H1 (cell line): ENCODE results near the gene ATP10D. TPM values are rescaled to one million over a fixed set of nuclear protein-coding genes. Genes with fewer than 3 reads are reported as not detected.
"Not testable (repeated sequence)": the region's sequence is repeated elsewhere in the genome, so short reads cannot be mapped to it uniquely, and the experiment has no call there.

ENCODE experiments used
- CTCF ChIA-PET: fragments of 300-600 bp; sonication (Branson Sonifier 250); formaldehyde crosslinking; loops from one replicate; lab custom pipeline; 2021; ENCODE audit not compliant: partially characterized antibody; lab: Charles Lee
- POLR2A ChIA-PET: fragments of 300-600 bp; sonication (Branson Sonifier 250); formaldehyde crosslinking; loops from one replicate; lab custom pipeline; 2021; ENCODE audit warnings: inconsistent platforms; ENCODE audit not compliant: partially characterized antibody; lab: Charles Lee
- DNase-seq, 2 experiments: peaks; one replicate each; pipeline versions ENCODE4 v3.0.0 to v3.0.0-alpha.2; 2010 to 2022; ENCODE audit warnings: low spot score in 2 of 2, low read depth in 1 of 2, mixed read lengths in 1 of 2
- FAIRE-seq: peaks from 2 replicates; lab custom pipeline; 2011; peaks lifted over from hg19 to GRCh38; lab: Jason Lieb, UNC
- H2AFZ ChIP-seq: 2 replicates; pipeline ENCODE4 v1.8.1; 2012; ENCODE audit warnings: low read length, inconsistent platforms
- H2AK5ac ChIP-seq: 2 replicates; pipeline ENCODE4 v1.6.1; 2013; ENCODE audit warnings: low read depth, low read length
- H2BK120ac ChIP-seq: replicated peaks from 2 replicates; pipeline ENCODE3; 2013; ENCODE audit warnings: low read depth, low read length, inconsistent platforms
- H2BK12ac ChIP-seq: 2 replicates; pipeline ENCODE4 v1.6.1; 2013; ENCODE audit warnings: low read depth, low read length
- H2BK15ac ChIP-seq: 2 replicates; pipeline ENCODE4 v1.6.1; 2013; ENCODE audit warnings: low read length
- H2BK20ac ChIP-seq: 2 replicates; pipeline ENCODE4 v1.6.1; 2013; ENCODE audit warnings: low read length
- H2BK5ac ChIP-seq: 2 replicates; pipeline ENCODE4 v1.6.1; 2013; ENCODE audit warnings: low read depth, low read length
- H3K14ac ChIP-seq: 2 replicates; pipeline ENCODE4 v1.6.1; 2013; ENCODE audit warnings: inconsistent platforms; ENCODE audit not compliant: insufficient read length
- H3K18ac ChIP-seq: 2 replicates; pipeline ENCODE4 v1.6.1; 2013; ENCODE audit warnings: low read length; ENCODE audit errors: extremely low read depth
- H3K23ac ChIP-seq: 2 replicates; pipeline ENCODE4 v1.6.1; 2013; ENCODE audit warnings: inconsistent platforms; ENCODE audit not compliant: insufficient read length
- H3K23me2 ChIP-seq: 2 replicates; pipeline ENCODE4 v1.6.1; 2013; ENCODE audit warnings: low read depth, low read length
- H3K27ac ChIP-seq: 2 replicates; pipeline ENCODE4 v1.6.1; 2011; ENCODE audit warnings: low read depth, low read length, inconsistent platforms
- H3K27me3 ChIP-seq, 4 experiments: replicated peaks in 1 of 4; 1 replicate in 1 of 4; 2 replicates in 3 of 4; pipeline versions ENCODE4 v1.6.1 to v1.8.1; 2011 to 2013; ENCODE audit warnings: low read length in 3 of 4, mild to moderate bottlenecking in 3 of 4, inconsistent platforms in 2 of 4, mixed read lengths in 2 of 4, moderate library complexity in 1 of 4; ENCODE audit not compliant: control insufficient read depth in 3 of 4, insufficient read depth in 3 of 4; ENCODE audit errors: extremely low read depth in 1 of 4
- H3K36me3 ChIP-seq, 4 experiments: 2 replicates each; pipeline versions ENCODE4 v1.6.1 to v1.8.1; 2011 to 2013; ENCODE audit warnings: mild to moderate bottlenecking in 4 of 4, low read length in 3 of 4, moderate library complexity in 2 of 4, control low read depth in 1 of 4, inconsistent platforms in 1 of 4; ENCODE audit not compliant: insufficient read depth in 4 of 4, control insufficient read depth in 2 of 4
- H3K4ac ChIP-seq: replicated peaks from 2 replicates; pipeline ENCODE3; 2013; ENCODE audit warnings: low read length, low read depth, mixed read lengths, inconsistent platforms; ENCODE audit not compliant: insufficient read length
- H3K4me1 ChIP-seq, 4 experiments: replicated peaks in 1 of 4; 1 replicate in 1 of 4; 2 replicates in 3 of 4; pipeline versions ENCODE4 v1.6.1 to v1.8.1; 2011 to 2013; ENCODE audit warnings: low read length in 3 of 4, inconsistent platforms in 2 of 4, mixed read lengths in 1 of 4; ENCODE audit not compliant: insufficient read depth in 4 of 4, control insufficient read depth in 3 of 4
- H3K4me2 ChIP-seq, 2 experiments: 2 replicates each; pipeline versions ENCODE4 v1.6.1 to v1.8.1; 2011 to 2013; ENCODE audit warnings: low read depth in 2 of 2, low read length in 2 of 2, control low read depth in 1 of 2, inconsistent platforms in 1 of 2, mild to moderate bottlenecking in 1 of 2; ENCODE audit not compliant: insufficient read depth in 1 of 2
- H3K4me3 ChIP-seq, 4 experiments: fragments of 200-600, 300-600 bp in 1 of 4; sonication (generic), shearing (Covaris generic), sonication (Bioruptor Twin) in 1 of 4; 2 replicates each; pipeline versions ENCODE4 v1.5.1 to v1.8.1; 2011 to 2016; ENCODE audit warnings: low read length in 4 of 4, low read depth in 3 of 4, control low read depth in 2 of 4, inconsistent platforms in 2 of 4, mild to moderate bottlenecking in 2 of 4, mixed read lengths in 1 of 4, moderate library complexity in 1 of 4; ENCODE audit not compliant: insufficient read depth in 2 of 4; ENCODE audit errors: extremely low read depth in 1 of 4
- H3K56ac ChIP-seq: replicated peaks from 2 replicates; pipeline ENCODE3; 2013; ENCODE audit warnings: low read depth, mild to moderate bottlenecking, mixed read lengths, low read length, inconsistent platforms; ENCODE audit not compliant: insufficient read length
- H3K79me1 ChIP-seq: 2 replicates; pipeline ENCODE4 v1.6.1; 2013; ENCODE audit warnings: low read depth, low read length, control low read depth
- H3K79me2 ChIP-seq, 2 experiments: 2 replicates each; pipeline versions ENCODE4 v1.6.1 to v1.8.1; 2012 to 2013; ENCODE audit warnings: low read length in 2 of 2, mild to moderate bottlenecking in 2 of 2, inconsistent platforms in 1 of 2; ENCODE audit not compliant: insufficient read depth in 2 of 2, control insufficient read depth in 1 of 2
- H3K9ac ChIP-seq, 4 experiments: replicated peaks in 1 of 4; 1 replicate in 1 of 4; 2 replicates in 3 of 4; pipeline versions ENCODE4 v1.6.1 to v1.8.1; 2011 to 2013; ENCODE audit warnings: low read depth in 3 of 4, low read length in 3 of 4, control low read depth in 2 of 4, mild to moderate bottlenecking in 2 of 4, moderate library complexity in 2 of 4, inconsistent platforms in 1 of 4; ENCODE audit errors: extremely low read depth in 1 of 4
- H3K9me3 ChIP-seq, 2 experiments: 2 replicates each; pipeline versions ENCODE4 v1.6.1 to v1.8.1; 2012 to 2013; ENCODE audit warnings: mild to moderate bottlenecking in 2 of 2, moderate library complexity in 2 of 2, control low read depth in 1 of 2, inconsistent platforms in 1 of 2, low read depth in 1 of 2, low read length in 1 of 2, mixed read lengths in 1 of 2; ENCODE audit not compliant: insufficient read depth in 2 of 2
- H4K20me1 ChIP-seq, 2 experiments: replicated peaks in 1 of 2; 2 replicates each; pipeline versions ENCODE3 to v1.8.1; 2011 to 2013; ENCODE audit warnings: inconsistent platforms in 2 of 2, low read length in 2 of 2, mild to moderate bottlenecking in 1 of 2; ENCODE audit not compliant: insufficient read depth in 2 of 2, control insufficient read depth in 1 of 2
- H4K5ac ChIP-seq: 2 replicates; pipeline ENCODE4 v1.6.1; 2013; ENCODE audit warnings: low read length, low read depth, mixed read lengths, inconsistent platforms; ENCODE audit not compliant: insufficient read length
- H4K8ac ChIP-seq: 2 replicates; pipeline ENCODE4 v1.8.0; 2013; ENCODE audit warnings: mild to moderate bottlenecking, moderate library complexity, low read length, inconsistent platforms; ENCODE audit not compliant: insufficient read depth; ENCODE audit errors: extremely low read depth
- H4K91ac ChIP-seq: replicated peaks from 2 replicates; pipeline ENCODE3; 2013; ENCODE audit warnings: low read length, mixed read lengths, inconsistent platforms; ENCODE audit not compliant: insufficient read length
- GTF2F1 ChIP-seq: IDR thresholded peaks from 2 replicates; pipeline ENCODE4 v1.6.1; 2012; ENCODE audit warnings: low read depth, low read length, improper control_type of control experiment, borderline replicate concordance
- KDM1A ChIP-seq: fragments of 200-600, 300-600 bp; sonication (generic); IDR thresholded peaks from 2 replicates; pipeline ENCODE4 v1.7.1; 2016; ENCODE audit warnings: mild to moderate bottlenecking, low read length, borderline replicate concordance
- PHF8 ChIP-seq: fragments of 200-600 bp; sonication (generic); conservative IDR thresholded peaks from 2 replicates; pipeline ENCODE4 v1.7.1; 2012; ENCODE audit warnings: low read depth, mild to moderate bottlenecking, inconsistent platforms, low read length, moderate library complexity
- POLR2A ChIP-seq, 2 experiments: IDR thresholded peaks; 1 replicate in 1 of 2; 2 replicates in 1 of 2; pipeline ENCODE4 v1.6.1; 2011; ENCODE audit warnings: low read depth in 2 of 2, low read length in 2 of 2, mild to moderate bottlenecking in 2 of 2; ENCODE audit errors: control extremely low read depth in 1 of 2
- SAP30 ChIP-seq: fragments of 300-600 bp; sonication (generic); IDR thresholded peaks from 2 replicates; pipeline ENCODE4 v1.7.1; 2012; ENCODE audit warnings: low read length, moderate library complexity, mild to moderate bottlenecking, inconsistent platforms; ENCODE audit not compliant: insufficient read depth, insufficient replicate concordance
- SP4 ChIP-seq: IDR thresholded peaks from 2 replicates; pipeline ENCODE4 v1.6.1; 2012; ENCODE audit warnings: low read length, inconsistent platforms
- TAF1 ChIP-seq: IDR thresholded peaks from 2 replicates; pipeline ENCODE4 v1.6.1; 2011; ENCODE audit warnings: mild to moderate bottlenecking, low read depth, low read length
- ZNF274 ChIP-seq: IDR thresholded peaks from 2 replicates; pipeline ENCODE4 v1.7.0; 2012; ENCODE audit warnings: low read length, borderline replicate concordance; ENCODE audit errors: extremely low read depth
- WGBS, 2 experiments: shearing (Covaris generic) in 1 of 2; methylation state at CpG; one replicate each; pipeline versions ENCODE4 v1.1.6 to v1.1.7; 2013 to 2015; ENCODE audit warnings: low lambda C conversion rate in 2 of 2, mixed read lengths in 2 of 2, inconsistent platforms in 1 of 2, low coverage in 1 of 2, missing lambda C conversion rate in 1 of 2; ENCODE audit not compliant: insufficient replicate concordance in 2 of 2, insufficient coverage in 1 of 2, insufficient read length in 1 of 2; ENCODE audit errors: extremely low coverage in 1 of 2, missing lambda C conversion rate in 1 of 2; 5-methylcytosine and 5-hydroxymethylcytosine counted together
- polyA plus RNA-seq, 7 experiments: library from polyadenylated mRNA; depleted of rRNA in 3 of 7; stranded (reverse) in 5 of 7; unstranded in 2 of 7; fragments of >200 nt in 5 of 7; fragments of 200-250 nt in 2 of 7; gene quantifications; 1 replicate in 5 of 7; 2 replicates in 1 of 7; 4 replicates in 1 of 7; pipeline versions ENCODE4 v1.2.1 to v1.2.3, GENCODE V29; 2011 to 2013; ENCODE audit warnings: missing spikeins in 2 of 7, mixed read lengths in 2 of 7
- total RNA-seq: library from RNA; stranded (reverse); fragmentation: NEBNext Ultra II Directional; extraction: Animal tissue kit (Norgen Biotek cat#: 25700); gene quantifications from 2 replicates; pipeline ENCODE4 v1.2.1, GENCODE V29; 2021

Gene ATP10D
- total and polyA plus RNA-seq, 2 of the 8 experiments (the other 6 are each of a cell fraction or from before 2014, with no cell fraction given): 2.9 to 5.9 TPM

GRCh38 chr4:47553329-47554125, 68.5 kb downstream of the ATP10D start (continued):
- TF ChIP-seq GTF2F1: no peak
- TF ChIP-seq PHF8: no peak
- no peak for TF ChIP-seq KDM1A
- TF ChIP-seq POLR2A (IDR thresholded peaks at IDR 0.05; ENCODE audit: control extremely low read depth in 1 of 2, low read depth in 2 of 2, low read length in 2 of 2): no peak
- no peak for TF ChIP-seq SAP30
- TF ChIP-seq ZNF274: no peak
- no peak for TF ChIP-seq SP4
- no peak for TF ChIP-seq TAF1
- TF ChIP-seq, all 59 proteins: peak for 0

DNA sequence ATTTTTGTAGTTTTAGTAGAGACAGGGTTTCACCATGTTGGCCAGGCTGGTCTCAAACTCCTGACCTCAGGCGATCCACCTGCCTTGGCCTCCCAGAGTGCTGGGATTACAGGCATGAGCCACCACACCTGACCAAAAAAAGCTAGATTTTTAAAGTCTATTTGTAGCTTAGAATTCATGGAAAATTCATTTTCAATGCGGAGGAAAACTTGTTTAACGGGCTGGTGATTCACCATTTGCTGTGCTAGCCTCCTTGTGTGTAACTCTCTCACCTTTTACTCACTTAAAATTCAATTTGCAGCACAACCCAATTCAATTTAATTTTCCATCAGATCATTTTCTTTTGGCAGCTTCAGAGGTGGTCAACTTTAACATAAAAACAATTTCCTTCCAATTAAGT, 70.8 kb downstream of the ATP10D start:
- POLR2A ChIA-PET, H3K27me3 ChIP-seq, H3K36me3 ChIP-seq, H3K4ac ChIP-seq, H2BK120ac ChIP-seq, H3K18ac ChIP-seq, H3K23me2 ChIP-seq, H3K4me3 ChIP-seq, H2BK15ac ChIP-seq, H4K5ac ChIP-seq, H2BK20ac ChIP-seq, H4K91ac ChIP-seq, H3K14ac ChIP-seq, H4K8ac ChIP-seq, H3K4me1 ChIP-seq, H3K79me1 ChIP-seq, H3K27ac ChIP-seq, H3K9me3 ChIP-seq, H2BK5ac ChIP-seq, H2BK12ac ChIP-seq, H3K56ac ChIP-seq, DNase-seq, H2AK5ac ChIP-seq, H3K79me2 ChIP-seq, H3K4me2 ChIP-seq, FAIRE-seq, H4K20me1 ChIP-seq, H3K23ac ChIP-seq, H2AFZ ChIP-seq: not testable (repeated sequence)
- 65% methylated on average over 3 of the region's 3 CpGs; no CpG with 5 or more reads in 1 of the 2 experiments for WGBS, 2 experiments
- CTCF ChIA-PET: interaction anchor here (0.8 to 2.6 kb wide), 2 partner anchors 8 to 12 kb away, joined by 3 to 11 read pairs; no protein-coding TSS in a partner anchor
- peak overlapping the region in 1 of 4 experiments; percentile 34; a peak in 1 of 7 replicates for H3K9ac ChIP-seq
